GM12801 (cell line): ENCODE measurements around the gene DIPK1B.

Source experiments
- CTCF ChIP-seq: IDR thresholded peaks from one replicate; pipeline ENCODE4 v1.5.1; 2011; ENCODE audit warnings: control low read depth; ENCODE audit not compliant: insufficient read length; ENCODE audit errors: extremely low read depth

Gene DIPK1B

GRCh38 chr9:136682710-136683109 is 29.7 kb upstream of the DIPK1B start:
- TF ChIP-seq CTCF, result no peak

GRCh38 chr9:136683173-136683745 is 29.1 kb upstream of the DIPK1B start:
- no peak for TF ChIP-seq CTCF

- TF ChIP-seq CTCF, result no peak
These were observed 28.6 kb upstream of the DIPK1B start for GRCh38 chr9:136683755-136684154.

- TF ChIP-seq CTCF, result no peak
These were observed 28.0 kb upstream of the DIPK1B start for GRCh38 chr9:136684339-136684738.

- TF ChIP-seq CTCF, result no peak
These were observed 27.6 kb upstream of the DIPK1B start for GRCh38 chr9:136684799-136685198.

GRCh38 chr9:136685216-136685615 is 27.2 kb upstream of the DIPK1B start:
- TF ChIP-seq CTCF, result no peak

GRCh38 chr9:136685790-136686533 is 26.4 kb upstream of the DIPK1B start:
- no peak for TF ChIP-seq CTCF
